Dermis microvascular lymphatic vessel endothelial cell (primary cell): ENCODE data around the gene ADIRF. TPM values are rescaled to one million over a fixed set of nuclear protein-coding genes. Genes with fewer than 3 reads are reported as not detected.
A peak's percentile ranks its signal among the peaks of the same experiment; 100 is the strongest.

Experiments
- DNase-seq, 2 donors: peaks; one replicate each; pipeline versions ENCODE4 v3.0.0 to v3.0.0-alpha.2; 2010; ENCODE audit warnings: low read depth in 2 of 2
- total RNA-seq: library from RNA; depleted of rRNA; stranded (reverse); fragments of >200 nt; gene quantifications from 2 replicates; pipeline ENCODE4 v1.2.1, GENCODE V29; 2014

Gene ADIRF
- total RNA-seq, 1 donor from 2014 or later, result 44.4 TPM

DNA sequence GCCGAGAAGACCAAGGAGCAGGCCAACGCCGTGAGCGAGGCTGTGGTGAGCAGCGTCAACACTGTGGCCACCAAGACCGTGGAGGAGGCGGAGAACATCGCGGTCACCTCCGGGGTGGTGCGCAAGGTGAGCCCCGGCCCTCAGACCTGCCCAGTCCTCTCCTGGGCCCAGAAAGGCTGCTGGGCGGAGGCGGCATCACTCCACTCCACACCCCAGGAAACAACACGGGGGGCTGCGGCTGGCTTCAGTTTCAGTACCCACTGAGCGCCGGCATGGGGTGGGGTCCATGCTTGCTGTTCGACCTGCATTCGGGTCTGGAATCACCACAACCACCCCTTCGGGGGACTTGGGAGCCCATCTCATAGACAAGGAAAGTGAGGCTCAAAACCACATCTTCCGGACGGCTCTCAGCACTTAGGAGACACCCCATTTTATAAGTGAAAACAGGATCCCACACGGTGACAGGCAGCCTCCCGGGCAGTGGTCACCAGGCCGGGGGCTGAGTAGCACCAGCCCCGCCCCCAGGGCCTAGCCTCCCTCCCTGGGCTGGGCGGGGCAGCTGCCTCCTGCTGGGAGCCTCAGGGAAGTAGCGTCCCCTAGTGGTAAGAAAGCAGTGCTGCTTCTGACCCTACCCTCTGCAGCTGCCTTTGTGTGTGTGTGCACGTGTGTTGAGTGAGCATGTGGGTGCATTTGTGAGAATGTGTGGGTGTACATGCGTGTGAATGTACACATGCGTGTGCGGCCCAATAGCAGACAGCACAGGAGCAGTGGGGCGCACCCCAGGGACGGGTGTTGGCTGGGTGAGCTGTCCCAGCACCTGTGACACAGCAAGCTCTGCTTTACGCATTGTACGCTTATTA lies 8.0 kb upstream of the ADIRF start:
- DNase-seq, result peak; percentile 59 to 89

DNA sequence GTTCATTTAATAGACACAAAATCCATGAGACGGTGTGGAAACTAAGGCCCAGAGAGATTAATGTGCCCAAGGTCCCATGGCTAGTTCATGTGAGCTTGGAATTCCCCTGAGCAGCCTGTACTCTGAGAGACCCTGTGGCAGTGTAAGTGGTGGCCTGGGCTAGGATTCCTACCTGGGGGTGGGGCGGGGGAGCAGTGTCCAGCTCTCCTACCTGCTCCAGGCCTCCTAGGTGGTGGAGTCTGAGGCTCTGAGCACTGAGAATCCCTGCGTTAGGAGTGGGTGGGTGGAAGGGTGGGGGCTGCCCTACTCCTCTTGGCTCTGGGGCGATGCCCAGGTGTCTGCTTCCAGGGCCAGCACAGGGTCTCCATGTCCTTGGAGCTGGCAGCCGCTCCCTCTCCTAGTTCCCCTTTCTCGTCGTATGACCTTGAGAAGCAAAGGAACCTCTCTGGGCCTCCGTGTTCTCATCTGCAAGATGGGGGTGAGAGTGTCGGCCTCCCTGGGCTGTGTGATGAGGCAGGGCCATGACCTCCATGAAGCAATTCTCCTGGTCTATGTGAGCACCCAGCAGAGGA lies 7.3 kb upstream of the ADIRF start:
- no peak for DNase-seq

DNA sequence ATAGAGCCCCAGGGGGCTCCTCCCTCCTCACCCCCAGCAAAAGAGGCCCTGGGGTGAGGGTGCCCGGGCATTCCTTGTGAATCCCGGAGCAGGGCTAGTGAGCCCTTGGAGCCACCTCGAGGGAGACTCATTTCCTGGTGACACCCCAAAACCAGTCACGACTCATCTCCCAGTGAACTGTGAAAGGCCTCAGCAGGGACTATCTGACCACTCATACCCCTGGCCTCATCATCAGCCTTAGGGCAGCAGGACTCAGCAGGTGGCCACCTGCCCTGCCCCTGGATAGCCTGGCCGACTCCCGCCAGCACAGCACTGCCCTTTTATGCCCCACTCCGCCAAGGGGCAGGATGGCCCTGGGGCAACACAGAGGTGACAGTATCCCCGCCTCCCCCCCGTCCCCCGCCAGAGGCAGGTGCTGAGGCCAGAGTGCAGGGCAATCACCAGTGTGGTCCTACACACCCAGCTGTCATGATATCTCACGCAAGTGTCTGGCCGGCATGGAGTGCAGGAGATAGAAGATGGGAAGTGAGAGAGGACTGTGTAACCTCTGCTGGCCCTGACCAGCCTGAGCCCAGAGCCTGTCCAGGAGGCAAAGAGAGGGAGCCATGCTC lies 6.7 kb upstream of the ADIRF start:
- DNase-seq, result no peak

DNA sequence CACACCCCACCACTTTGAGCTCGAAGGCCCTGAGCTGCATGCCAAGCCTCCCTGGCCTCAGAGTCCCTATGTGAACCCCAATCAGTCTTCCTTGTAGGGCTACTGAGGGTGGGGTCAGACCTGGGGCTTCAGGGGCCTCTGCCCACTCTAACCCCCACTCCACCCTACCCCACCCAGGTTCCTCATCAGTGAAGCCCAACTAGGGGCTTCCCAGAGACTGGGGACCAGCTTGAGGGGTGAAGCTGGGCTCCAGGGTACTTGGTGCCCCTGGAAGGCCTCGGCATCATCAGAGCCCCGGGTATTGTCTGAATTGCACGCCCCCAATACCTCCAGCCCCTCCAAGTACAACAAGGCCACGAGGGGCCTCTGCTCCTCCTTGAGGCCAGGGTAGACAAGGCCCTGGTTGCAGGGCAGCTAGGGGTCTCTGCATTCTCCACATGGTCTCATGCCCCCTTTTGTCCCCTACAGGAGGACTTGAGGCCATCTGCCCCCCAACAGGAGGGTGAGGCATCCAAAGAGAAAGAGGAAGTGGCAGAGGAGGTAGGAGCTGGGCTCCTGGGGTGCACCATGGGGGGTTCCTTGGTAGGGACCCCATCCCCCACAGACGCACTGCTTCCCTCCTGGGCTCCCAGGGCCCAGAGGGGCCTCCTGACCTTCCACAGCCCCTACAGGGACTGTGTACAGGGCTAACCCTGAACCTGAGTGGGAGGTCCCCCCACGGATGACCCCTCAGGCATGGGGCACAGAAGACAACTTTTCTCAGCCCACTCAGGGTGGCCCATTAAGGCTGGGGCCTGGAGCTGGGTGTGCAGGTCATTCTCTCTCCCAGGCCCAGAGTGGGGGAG lies 5.9 kb upstream of the ADIRF start:
- DNase-seq, result no peak

DNA sequence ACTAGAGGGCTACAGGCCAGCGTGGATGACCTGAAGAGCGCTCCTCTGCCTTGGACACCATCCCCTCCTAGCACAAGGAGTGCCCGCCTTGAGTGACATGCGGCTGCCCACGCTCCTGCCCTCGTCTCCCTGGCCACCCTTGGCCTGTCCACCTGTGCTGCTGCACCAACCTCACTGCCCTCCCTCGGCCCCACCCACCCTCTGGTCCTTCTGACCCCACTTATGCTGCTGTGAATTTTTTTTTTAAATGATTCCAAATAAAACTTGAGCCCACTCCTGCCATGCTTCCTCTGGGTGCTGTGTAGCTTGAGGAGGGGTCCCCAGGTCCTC lies 5.3 kb upstream of the ADIRF start:
- DNase-seq, result no peak

DNA sequence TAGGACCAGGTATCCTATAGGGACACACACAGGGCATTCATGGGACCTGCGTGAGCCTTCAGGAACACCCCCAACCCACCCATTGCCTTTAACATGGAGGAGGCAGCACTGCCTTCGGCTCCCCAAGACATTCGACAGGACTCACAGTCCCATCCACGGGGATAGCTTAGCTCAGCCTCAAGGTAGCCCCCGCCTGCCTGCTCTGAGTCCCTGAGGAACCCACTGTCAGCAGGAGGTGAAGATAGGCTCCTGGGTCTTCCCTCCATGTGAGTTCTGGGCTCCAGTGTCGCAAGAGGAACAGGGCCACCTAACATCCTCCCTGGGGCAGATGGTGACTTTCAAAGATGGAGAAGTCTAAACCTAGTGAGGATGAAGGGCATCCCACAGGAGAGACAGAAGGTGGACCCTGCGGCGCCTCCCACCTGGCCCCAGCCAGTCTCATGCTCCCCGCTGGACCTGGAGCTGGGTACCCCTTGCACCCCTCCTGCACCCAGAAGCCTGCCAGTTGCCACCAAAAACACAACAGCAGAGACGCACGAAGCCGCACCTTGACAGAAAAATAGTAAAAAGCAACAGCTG lies 4.9 kb upstream of the ADIRF start:
- no peak for DNase-seq

DNA sequence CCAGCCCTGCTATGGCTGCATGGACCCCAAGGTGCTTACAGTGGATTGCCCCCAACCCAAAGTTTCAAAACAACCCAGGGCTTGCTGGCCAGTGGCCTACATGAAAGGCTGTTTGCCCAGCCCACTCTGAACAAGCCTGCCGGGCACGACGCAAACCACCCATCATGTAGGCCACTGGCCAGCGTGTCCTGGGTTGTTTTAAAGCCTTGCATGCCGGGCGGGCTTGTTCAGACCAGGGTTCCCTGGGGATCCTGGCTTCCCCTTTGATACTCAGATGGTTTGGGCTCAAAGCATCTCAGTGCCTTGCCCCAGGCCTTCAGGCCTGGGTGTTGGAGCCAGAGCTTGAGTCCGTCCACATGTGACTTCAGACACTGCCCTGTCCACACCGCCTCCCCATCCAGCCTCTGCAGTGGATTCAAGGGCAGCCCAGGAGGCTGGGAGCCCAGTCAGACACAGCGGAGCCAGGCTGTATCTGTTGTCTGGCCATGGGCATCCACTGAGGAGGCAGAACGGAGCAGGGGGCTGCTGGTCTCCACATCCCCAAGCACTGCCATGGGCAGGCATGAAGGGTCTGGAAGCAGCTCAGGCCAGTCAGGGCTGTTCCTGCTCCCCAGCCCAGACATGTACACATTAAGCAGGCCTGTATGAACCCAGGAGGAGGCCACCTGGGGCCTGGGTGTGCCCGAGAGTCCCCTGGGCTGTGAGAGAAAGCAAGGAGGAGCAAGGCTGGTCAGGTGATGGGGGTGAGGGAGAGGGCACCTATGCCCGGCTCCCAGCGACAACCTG lies 4.0 kb upstream of the ADIRF start:
- no peak for DNase-seq

DNA sequence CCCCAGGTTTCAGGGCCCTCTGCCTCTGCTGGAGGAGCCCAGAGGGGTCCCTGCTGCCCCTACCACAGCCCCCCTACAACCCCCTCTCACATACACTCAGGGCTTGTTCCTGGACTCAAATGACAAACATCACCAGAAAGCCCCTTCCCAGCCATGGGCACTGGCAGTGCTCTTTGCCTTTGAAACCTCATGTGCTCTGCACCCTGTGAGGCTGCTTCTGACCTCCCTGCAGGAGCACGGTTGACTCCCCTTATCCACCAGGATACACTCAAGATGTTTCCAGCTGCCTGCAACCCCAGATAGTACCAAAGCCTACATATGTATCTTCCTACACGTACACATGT lies 3.5 kb upstream of the ADIRF start:
- no peak for DNase-seq

DNA sequence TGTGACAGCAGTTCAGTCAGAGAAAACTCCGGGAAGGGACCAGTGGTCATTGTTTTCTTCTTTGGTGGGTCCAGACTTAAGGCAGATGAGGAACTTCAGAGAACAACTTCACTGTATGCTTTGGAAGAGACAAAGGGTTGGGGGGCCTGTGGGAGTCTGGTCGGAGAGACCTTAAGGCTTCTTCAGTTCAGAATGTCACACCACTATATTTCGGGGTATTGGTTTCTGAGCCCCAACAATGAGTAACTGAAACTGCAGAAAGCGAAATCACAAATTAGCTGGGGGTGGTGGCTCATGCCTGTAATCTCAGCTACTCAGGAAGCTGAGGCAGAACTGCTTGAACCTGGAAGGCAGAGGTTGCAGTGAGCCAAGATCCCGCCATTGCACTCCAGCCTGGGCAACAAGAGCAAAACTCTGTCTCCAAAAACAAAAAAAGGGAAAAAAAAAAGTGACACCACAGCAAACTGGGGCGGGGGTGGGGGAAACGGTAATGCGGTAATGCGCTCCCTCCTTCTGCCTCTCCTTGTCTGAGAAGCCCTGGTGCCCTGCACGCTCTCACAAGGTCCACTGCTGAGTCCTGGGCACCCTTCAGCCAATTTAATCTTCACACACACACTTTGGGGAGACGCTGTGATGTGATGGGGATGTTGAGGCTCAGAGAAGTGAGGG lies 2.2 kb upstream of the ADIRF start:
- DNase-seq, result no peak

DNA sequence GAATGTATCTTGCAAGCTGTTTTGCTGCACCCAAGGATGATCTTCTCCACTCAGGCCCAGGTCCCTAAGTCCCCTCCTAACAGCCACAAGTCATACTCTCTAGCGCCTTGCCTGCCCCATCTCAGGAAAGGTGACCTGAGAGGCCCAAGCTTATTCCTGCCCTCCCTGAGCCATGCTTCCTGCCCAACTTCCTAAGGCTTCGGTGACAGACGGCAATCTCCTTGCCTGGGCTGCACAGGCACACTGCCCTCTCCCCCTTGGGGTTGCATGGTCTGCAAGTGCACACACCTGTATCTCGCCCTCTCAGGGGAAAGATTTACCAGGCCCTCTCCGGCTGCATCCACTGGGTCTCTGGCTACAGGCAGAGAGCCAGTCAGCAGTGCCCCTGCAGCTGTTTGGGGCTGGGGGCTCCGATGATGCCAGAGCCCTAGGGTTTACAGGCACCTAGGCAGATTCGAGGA lies 771 bp upstream of the ADIRF start:
- DNase-seq, result no peak

DNA sequence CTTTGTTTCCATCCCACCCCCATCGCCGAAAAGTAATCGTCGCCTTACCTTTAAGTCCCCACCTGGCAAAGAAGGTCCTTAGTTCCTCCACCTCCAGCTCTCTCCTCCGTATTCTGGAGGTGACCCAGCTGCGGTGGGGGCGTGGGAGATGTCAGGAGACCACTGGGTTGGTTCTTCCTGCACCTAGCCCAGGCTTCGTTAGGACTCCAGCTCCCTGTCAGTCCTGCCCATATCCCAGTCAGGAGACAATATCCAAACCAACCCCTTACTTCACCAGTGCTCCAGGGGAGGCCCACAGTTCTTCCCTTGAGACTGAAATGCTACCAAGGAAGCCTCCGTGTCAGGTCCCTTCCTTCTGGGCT lies 693 bp downstream of the ADIRF start:
- DNase-seq, result no peak

DNA sequence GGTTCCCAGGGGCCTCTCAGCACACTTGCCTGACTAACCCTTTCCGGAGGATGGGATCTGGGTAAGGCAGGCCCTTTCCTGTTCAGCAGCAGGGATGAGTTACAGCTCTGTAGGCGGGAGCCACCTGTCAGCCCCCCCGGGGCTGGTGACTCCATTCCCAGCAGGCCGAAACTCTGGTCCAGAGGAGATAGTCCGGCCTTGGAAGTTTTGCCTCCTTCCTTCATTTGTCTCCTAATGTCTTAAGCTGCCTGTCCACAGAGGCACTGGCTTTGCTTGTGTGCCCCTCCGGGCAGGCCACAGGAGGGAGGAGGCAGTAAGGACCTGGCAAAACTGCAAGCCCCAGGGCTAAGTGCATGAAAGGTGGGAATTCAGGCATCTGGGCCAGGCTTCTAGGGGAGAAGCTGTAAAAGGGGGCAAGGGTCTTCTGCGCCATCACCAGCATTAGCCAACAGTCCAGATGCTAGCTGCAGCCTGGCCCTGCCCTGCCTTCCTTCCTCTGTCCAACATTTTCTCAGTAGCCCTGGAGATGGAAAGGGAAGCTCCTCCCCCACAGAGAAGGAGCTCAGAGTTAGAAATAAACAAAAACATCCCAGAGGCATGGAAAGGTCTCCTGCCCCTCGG lies 1.2 kb downstream of the ADIRF start:
- peak; percentile 58 to 81 for DNase-seq

DNA sequence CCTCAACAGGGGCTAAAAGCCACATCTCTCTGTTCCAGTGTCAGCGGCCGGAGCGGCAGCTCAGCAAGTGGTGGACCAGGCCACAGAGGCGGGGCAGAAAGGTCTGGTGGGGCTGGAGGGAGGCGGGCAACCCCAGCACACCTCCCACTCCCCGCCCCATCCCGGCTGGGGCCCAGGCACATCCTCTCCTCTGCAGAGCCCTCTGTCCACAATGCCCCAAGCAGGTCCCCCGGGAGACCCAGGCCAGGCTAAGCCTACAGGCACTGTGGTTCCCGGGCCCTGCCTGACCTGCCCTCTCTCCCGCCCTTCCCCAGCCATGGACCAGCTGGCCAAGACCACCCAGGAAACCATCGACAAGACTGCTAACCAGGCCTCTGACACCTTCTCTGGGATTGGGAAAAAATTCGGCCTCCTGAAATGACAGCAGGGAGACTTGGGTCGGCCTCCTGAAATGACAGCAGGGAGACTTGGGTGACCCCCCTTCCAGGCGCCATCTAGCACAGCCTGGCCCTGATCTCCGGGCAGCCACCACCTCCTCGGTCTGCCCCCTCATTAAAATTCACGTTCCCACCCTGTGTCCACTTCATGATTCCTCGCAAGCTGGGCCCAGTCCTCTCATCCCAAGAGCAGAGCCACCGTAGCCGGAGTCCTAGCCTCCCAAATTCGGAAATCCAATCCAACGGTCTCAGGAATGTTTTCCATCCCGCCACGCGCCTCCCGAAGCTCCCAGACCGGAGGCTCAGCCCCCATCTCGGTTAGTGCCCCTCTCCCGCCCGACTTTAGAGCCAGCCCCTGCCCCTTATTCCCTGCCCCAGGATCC lies 2.1 kb downstream of the ADIRF start:
- peak in 1 of 2 donors; percentile 50 for DNase-seq

DNA sequence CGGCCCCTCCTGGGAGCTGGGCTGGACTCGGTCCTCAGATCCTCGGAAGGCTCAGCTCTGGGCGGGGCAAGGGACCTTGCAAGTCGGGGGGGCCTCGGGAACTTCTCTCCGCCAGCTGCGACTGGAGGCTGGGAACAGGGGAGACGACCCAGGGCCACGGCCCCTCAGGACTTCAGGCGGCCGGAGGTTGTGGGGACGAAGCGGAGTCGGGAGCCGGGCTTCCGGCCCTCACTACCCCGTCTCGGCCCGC lies 2.6 kb downstream of the ADIRF start:
- DNase-seq, result no peak

DNA sequence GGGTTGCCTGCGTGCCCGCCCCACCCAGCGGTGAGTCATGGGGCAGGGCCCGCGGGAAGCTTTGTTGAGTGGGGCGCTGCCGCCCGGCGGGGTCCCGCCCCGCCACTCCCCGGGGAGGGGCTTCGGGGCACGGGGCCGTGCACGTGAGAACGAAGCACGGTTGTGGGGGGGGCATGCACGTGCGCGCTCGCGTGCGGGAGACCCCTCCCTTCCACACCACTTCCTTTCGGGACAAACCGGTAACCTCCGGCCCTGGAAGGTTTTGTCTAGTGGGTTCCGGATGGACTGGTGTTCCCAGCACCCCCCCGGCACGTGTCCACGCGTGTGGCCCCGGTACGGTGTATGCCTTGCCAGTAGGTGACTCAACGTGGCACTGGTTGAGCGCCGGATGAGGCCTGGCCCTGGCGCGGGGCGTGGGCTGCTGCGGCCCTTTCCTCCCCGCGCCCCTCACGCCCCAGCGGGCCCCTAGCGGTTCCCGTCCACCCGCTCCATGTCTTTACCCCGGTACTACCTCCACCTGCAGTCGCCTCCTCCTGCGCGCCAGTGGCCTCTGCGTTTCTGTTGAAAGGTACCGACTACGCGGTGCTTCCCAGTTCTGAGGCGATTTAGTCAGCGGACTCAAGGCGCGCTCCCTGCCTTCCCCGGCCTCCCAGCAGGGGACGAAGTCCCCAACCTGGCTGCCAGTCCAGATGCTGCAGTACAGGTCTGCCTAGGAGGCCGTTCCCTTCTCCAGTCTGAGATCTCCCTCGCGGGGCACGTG lies 3.1 kb downstream of the ADIRF start:
- peak; percentile 76 to 78 for DNase-seq

DNA sequence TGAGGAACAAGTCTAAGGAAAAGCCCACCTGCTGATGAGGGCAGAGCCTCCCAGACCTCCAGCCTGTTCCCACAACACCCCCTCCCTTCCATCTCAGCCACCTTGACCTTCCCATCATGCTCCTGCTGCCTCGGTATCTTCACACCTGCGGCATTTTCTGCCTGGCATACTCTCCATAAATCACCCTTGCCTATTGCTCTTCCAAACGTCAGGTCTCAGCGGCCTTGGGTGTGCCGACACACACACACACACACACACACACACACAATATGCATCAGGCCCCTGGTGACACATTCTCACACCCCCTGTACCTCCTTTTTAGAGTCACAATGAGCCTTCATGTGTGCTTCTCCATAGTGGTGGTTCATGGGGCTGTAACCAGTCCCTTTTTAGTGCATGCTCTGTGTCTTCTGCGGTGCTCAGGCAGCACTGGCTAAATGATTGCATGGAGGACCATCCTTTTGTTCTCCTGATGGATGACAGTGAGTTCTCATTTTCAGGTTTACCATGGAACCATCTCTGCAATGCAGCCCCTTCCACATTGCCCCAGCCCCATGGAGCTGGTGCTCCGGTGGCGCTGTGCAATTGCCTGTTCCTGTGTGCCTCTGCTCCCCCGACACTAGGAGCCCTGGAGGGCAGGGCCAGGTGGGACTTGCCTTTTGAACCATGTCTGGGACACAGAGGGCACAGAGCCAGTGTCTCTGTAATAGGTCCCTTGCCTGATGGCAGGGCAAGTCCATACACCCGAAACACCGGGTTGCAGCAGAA lies 4.5 kb downstream of the ADIRF start:
- DNase-seq, result no peak

DNA sequence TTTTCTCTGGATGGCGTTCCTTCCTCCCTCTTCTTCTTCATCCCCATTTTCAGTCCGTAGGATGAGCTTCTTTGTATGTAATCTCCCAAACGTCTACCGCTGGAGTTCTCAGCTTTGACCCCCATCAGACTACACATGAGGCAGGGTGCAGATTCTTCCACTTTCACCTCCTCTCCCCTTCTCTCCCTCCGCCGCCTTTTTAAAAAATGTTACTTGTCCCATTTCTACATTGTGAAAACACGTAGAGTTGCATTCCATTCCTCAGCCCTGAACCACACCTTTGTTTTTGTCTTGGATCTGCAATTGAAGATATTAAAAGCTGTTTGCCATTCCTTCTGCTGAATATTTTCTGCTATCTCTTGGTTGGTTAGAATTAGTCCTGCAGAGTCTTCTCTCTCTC lies 6.2 kb downstream of the ADIRF start:
- no peak for DNase-seq
